NCI-H446 treated with DMSO at 0.1 percent for 48 hours (cell line): ENCODE results near the gene GIN1.
"Not testable (repeated sequence)": the region's sequence is repeated elsewhere in the genome, so short reads cannot be mapped to it uniquely, and the experiment has no call there.

Experiments used
- DNase-seq: peaks from one replicate; lab custom pipeline; 2025; lab: John Stamatoyannopoulos, UW

GIN1 gene

DNA sequence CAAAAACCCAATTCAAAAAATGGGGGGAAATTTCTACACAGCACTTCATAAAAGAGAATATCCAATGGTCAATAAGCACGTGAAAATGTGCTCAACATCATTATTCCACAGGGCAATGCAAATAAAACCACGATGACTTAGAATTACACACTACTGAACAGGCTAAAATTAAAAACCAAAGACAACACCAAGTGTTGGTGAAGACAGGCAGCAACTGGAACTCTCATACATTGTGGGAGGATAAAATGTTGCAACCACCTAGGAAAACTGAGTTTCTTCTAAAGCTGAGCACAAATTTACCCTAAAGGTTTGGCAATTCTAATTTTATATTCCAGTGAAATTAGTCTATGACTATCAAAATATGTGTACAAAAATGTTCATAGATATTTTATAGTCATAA lies 9.5 kb downstream of the GIN1 start:
- DNase-seq, result no peak

DNA sequence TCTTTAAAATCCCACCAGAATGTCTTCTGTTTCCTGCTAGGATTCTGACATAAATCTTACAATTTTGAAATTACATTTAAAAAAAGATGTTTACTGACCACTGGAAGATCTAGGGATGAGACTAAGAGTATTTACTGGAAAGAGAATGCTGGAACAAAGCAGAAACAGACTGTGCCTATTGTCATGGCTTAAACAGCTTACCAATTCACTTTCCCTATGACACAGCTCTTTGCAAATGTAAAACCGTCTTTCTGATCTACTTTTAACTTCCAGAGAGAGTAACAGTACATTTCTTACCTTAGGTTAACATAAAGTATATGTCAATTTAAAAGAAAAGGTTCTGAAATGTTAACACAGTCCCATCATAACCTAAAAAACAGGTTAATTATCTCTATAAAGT lies 10.7 kb downstream of the GIN1 start:
- no peak for DNase-seq

DNA sequence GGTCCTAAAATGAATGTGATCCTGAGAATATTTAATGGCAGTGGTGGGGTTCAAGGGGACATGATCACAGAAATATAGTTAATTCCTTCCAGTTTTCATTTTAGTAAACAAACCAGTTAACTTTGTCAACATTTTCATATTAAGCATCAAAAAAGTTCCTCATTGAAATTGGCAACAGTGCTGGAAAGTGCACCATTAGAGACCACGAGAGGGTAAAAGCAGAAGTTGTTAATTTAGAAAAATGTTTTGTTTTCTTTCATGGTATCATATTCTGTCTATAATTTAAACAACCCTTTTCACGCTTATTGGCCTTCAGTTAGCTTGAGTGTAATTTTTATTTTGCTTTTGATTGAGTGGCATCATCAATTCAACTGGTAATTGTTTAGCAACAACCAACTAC lies 11.9 kb downstream of the GIN1 start:
- no peak for DNase-seq

DNA sequence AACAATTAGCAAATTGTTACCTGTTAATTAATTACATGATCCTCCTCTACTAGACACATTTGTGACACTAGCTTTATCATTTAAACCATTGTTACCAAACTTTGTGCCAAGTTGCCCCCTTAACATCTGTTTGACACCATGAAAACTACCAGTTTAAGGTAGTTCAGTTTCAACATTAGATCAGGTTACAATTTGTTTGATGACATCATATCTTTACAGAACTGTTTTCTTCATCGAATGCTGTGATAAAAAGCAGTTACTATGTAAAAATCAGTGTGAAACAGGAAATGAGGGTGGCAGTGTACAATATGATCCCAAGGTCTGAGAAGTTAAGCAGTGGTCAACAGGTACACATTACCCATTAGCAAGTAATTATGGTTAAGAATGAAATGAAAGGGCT lies 17.7 kb downstream of the GIN1 start:
- DNase-seq, result no peak

DNA sequence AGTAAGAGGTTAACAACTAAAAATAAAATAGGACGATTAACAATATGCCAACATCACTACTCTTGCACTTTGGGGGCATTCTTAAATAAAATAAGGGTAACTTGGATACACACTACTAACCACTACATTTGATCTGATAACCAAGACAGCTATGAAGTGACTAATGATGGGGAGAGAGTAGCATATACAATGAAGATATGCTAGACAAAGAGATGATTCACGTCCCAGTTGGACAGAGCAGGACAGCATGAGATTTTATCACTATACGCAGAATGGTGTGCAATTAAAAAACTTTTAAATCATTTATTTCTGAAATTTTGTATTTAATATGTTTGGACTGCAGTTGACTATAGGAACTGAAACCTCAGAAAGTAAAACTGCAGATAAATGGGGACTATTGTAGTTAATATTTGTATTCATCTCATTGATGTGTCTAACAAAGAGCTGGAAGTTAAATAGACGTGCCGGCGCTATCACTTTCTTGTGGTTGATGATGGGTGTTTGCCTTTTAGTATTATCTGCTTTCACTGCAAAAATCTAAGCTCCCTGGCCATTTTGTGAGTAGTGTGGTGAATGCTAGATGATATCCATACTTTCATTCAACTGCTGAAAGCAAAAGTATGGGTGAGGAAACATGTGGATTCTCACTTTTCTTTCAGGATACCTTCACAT lies 18.7 kb downstream of the GIN1 start:
- no peak for DNase-seq

DNA sequence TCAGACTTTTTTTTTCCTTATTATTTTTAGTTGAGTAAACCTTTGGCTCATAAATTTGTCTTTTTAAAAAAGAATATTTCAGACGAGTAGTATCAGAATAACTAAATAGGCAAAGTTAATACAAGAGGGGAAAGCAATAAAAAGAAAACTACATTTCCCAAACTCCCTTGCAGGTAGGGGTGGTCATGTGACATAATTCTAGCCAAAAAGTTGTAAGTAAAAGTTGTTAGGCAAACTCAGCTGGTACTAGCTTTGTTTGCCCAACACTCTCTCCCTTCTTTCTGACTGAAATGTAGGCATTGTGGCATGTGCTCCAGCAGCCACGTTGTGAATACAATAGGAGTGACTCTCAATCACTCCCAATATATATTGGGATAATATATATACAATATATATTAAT lies 20.9 kb downstream of the GIN1 start:
- no peak for DNase-seq

DNA sequence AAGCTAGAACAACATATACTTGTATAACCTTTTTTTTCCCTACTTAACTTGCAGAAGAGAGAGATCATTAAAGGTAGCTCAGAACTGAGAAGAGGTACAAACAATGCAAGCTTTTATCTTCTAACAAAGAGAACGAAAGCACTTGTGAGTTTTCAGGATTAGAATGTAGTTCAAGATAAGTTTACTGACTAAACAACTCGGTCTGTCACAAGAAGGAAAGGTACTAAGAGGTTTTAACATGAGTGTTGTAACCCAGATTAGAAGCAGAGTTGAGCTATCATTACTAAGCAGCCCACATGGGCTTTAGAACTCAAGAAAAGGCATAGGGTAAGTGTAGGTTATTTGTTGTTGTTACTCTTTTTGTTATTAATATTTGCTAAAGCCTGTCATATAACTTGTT lies 25.2 kb downstream of the GIN1 start:
- DNase-seq, result no peak

DNA sequence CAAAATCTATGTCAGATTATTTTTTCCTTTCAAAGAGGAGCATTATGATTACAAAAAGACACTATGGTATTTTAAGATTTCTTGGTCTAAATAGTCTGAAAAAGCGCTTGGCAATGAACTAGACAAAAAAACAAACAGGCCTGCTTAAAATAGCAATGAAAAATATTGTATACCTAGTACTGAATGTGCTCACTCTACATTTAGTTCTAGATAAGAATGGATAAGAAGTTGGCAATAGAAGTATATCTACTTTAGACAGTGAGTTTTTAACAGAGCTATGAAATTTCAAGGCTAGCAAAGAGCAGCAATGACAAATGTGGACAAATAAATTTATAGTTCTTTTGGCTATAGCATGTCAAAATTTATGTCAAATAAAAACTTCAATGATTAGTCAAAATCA lies 26.2 kb downstream of the GIN1 start:
- DNase-seq, result no peak

DNA sequence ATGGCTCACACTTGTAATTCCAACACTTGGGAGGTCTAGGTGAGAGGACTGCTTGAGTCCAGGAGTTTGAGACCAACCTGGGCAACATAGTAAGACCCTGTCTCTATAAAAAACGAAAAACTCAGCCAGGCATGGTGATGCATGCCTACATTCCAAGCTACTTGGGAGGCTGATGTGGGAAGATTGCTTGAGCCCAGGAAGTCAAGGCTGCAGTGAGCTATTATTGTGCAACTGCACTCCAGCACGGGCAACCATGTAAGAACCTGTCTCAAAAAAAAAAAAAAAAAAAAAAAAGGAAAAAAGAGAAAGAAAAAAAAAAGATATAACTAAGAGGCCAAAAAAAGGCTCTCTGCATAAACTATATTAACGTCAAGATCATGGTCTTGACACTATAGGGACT lies 27.3 kb downstream of the GIN1 start:
- DNase-seq, result no peak

DNA sequence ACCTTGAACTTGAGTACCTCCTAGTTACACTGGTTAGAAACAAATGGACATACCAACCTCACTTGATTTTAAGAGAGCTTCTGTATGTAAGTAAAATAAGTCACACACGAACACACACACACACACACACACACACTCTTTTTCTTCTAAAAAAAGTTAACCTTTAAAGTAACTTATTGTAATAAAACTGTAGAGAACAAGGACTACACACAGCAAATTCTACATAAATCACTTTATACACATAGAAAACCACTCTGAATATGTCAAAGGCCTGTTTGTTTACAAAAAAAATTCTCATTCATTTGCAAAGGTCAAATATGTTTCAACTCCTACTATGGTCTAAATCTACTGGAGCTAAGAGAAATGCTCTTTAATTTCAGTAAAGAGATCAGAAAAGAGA lies 29.1 kb downstream of the GIN1 start:
- no peak for DNase-seq

DNA sequence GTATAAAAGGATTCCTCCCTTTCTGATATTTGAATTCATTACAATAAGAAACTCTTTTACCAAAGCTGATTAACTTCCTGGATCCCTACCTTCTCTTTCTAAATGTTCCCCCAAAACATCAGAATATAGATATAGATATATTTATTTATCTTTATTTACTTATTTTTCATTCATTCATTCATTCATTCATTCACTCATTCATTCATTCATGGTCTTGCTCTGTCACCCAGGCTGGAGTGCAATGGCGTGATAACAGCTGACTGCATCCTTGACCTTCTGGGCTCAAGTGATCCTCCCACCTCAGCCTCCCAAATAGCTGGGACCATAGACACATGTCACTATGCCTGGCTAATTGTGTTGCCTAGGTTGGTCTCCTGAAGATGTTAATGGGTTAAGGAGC lies 30.7 kb downstream of the GIN1 start:
- DNase-seq, result no peak

DNA sequence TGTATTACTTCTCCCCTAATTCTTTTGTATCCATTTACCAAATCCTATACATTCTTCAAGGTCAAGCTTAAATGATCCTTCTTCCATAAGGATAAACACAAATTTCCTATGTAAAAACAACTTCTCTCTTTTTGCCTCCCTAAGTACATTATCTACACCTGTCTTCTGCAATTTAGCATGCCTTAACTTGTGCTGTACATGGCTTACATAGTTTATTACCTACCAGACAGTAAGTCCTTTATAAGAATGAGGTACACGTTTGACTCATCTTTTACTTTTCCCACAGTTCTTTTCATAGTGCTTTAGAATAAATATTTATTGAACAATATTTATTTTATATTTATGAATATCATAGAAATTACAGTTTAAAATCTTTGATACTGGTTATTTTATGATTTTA lies 33.4 kb downstream of the GIN1 start:
- DNase-seq, result no peak

DNA sequence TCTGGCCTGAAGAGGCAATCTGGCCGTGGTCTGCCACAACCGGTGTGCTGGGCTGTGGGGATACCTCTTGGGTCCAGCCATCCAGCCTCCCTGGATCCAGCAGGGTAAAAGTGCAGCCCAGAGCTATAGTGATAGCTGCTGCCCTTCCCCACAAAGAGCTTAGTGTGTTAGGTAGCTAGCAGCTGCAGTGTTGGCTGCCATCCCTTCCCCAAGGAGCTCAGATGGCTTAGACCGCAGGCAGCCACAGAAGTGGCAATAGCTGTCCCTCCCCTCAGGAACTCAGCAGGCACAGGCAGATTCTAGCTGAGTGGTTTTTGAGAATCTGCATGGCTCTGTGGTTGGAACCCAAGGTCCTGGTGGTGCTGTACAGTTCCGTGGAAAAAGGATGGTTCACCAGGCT lies 40.1 kb downstream of the GIN1 start:
- DNase-seq, result no peak

DNA sequence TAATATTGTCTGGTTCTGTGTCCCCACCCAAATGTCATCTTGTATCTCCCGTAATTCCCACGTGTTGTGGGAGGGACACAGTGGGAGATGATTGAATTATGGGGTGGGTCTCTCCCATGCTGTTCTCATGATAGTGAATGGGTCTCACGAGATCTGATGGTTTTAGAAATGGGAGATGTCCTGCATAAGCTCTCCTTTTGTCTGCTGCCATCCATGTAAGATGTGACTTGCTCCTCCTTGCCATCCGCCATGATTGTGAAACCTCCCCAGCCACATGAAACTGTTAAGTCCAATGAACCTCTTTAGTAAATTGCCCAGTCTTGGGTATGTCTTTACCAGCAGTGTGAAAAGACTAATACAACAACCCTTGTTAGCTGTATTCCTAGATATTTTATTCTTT lies 44.5 kb downstream of the GIN1 start:
- DNase-seq, result no peak

DNA sequence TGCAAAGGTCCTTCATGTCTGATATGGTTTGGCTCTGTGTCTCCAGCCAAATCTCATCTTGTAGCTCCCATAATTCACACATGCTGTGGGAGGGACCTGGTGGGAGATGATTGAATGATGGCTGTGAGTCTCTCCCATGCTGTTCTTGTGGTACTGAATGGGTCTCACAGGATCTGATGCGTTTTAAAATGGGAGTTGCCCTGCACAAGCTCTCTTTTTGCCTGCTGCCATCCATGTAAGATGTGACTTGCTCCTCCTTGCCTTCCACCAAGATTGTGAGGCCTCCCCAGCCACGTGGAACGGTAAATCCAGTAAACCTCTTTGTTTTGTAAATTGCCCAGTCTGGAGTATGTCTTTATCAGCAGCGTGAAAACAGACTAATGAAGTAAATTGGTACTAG lies 46.4 kb downstream of the GIN1 start:
- DNase-seq, result not testable (repeated sequence)

DNA sequence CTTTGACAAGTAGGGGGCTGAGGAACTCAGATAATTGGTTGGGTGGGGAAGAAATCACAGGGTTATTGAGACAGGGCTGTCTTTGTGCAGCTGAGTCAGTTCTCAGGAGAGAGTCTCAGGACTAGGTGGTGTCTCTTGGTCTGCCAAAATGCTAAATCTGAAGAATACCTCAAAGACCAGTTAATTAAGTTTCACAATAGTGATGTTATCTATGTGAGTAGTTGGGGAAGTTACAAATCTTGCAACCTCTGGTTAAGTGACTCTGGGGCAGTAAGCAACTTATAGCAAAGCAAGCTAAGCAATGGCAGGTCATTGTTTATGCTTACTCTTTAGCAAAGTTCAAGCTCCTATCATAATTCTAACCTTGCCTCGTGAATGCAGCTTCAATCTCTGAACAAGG lies 53.6 kb downstream of the GIN1 start:
- DNase-seq, result no peak

DNA sequence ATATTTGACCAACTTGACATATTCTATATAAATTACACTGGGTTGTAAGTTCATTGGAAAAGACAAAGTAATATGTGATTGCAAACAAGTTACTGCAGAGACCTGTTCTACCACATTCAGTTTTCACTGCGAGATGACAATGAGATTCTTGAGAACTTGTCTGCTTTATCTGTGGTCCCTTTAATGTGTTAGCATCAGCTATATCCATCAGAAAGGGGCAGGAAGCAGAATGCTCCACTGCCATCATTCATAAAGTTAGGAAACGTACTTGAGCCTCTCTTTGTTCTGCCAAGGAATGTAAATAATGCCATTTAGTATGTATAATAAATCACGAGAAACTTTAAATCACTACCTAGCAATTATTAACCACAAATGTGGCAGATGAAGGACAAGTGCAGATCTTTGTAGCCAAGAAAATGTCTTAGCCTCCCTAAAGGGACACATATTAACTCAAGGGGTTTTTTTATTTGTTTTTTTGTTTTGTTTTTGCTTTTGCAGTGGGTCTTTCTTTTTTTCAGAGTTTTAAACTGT lies 59.4 kb downstream of the GIN1 start:
- no peak for DNase-seq

DNA sequence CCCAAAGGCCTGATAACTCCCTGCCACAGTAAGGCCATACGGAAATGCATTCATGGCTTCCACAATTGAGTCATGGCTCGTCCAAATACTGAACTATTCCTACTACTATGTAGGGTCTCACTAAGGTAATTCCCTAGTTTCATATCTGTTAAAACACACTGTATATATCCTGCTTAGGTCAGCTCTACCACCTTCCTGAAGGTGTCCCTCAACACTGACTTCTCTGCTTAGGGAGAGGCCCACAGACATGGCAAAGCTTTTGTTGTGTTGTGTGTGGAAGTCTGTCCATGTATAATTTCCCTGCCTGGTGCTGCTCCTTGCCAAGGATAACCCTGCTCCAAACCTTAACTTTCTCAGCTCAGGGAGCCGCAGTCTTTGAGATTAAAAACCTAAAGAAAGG lies 60.4 kb downstream of the GIN1 start:
- no peak for DNase-seq

DNA sequence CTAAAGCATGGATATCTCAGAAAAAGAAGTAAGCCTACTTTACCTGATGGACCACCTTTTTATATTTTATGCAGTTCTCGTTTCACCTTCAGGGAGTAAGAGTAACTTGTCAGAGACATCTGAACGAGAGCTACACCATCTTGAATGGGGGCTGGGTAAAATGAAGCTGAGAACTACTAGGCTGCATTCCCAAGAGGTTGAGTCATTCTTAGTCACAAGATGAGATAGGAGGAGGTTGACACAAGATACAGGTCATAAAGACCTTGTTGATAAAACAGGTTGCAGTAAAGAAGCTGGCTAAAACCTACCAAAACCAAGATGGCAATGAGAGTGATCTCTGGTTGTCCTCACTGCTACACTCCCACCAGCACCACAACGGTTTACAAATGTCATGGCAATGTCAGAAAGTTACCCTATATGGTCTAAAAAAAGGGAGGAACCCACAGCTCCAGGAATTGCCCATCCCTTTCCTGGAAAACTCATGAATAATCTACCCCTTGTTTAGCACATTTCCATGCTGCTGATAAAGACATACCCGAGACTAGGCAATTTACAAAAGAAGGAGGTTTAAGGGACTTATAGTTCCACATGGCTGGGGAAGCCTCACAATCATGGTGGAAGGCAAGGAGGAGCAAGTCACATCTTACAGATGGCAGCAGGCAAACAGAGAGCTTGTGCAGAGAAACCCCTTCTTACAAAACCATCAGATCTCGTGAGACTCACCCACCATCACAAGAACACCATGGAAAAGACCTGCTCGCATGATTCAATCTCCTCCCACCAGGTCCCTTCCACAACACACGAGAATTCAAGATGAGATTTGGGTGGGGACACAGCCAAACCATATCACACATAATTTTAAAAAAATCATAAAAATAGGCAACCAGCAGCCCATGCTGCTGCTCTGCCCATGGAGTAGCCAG lies 62.5 kb downstream of the GIN1 start:
- DNase-seq, result no peak

DNA sequence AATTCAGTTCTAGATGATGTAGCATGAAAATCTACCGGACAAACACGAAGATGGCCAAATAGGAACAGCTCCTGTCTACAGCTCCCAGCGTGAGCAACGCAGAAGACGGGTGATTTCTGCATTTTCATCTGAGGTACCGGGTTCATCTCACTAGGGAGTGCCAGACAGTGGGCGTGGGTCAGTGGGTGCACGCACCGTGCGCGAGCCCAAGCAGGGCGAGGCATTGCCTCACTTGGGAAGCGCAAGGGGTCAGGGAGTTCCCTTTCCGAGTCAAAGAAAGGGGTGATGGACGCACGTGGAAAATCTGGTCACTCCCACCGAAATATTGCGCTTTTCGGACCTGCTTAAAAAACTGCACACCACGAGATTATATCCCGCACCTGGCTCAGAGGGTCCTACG lies 73.2 kb downstream of the GIN1 start:
- DNase-seq, result not testable (repeated sequence)

DNA sequence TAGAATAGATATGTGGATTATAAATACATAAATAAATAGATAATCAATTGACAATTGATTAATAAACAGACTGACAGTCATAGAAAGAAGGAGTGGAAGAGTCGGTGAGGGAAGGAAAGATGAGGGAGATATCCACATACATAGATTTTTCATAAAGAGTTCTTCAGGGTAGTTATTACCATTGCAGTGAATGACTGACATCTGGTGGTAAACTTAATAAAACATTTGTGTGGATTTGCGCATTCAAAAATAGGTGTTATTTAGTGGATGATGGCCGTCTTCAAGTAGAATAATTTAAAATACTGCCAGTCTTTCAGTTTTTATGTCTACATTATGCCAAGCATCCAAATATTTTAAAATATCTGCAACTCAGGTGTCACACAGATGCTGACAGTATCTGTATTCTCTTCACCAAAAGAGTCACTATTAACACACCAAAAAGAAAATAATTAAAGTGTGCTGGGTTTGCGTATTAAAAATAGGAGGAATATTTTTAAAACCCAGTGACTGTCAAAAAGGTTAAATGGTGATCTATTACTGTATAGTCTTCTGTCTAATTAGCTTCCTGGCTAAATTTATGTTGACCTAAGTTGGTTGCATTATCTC lies 78.8 kb downstream of the GIN1 start:
- peak; percentile 72 for DNase-seq

DNA sequence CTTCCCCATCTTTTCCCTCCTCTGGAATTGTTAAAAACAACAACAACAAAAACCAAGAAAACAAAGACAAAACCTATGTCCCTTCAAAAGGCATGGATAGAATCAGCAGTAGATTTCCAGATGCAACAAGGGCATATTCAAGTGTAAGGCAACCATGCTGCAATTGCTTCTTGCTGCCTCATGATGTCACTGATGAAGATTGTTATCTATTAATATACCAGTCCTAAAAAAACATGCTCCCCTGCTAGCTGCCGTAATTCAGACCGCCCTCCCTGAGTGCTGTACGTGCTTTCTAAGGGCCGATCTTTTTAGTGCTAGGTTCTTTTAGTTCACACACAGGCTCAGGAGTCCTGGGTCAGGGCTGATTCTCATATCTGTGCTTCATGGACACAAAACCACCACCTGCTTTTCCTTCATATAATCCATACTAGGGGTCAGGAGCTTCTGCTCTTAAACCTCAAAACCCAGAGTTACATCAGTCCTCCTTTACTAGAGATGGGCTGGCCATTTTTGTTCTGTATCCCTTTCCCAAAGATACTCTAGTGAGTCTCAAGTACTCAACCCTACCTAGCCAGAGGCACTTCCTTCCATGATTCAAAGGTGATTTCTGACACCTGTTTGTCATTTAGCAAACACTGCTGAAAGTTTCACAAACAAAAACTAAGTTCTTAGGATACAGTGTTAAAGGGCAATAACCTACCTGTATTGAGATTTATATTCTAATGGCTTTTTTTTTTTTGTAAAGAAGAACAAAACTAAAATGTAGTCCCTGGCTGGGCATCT lies 82.1 kb downstream of the GIN1 start:
- DNase-seq, result no peak
